Activated CD4-positive, alpha-beta T cell treated with anti-CD3 and anti-CD28 coated beads, Interleukin-2, amount 10 ng/mL, durations not matched to agents 7 days and 5 days (primary cell): Measurements from ENCODE around the gene SORCS3. TPM values are rescaled to one million over a fixed set of nuclear protein-coding genes. Genes with fewer than 3 reads are reported as not detected.

Experiments
- CTCF ChIA-PET: fragments of 350-600 bp; sonication (Branson Sonifier 250); formaldehyde crosslinking; loops from one replicate; lab custom pipeline; 2021; ENCODE audit warnings: antibody characterized with exemption; lab: Charles Lee
- POLR2A ChIA-PET: fragments of 350-600 bp; sonication (Branson Sonifier 250); formaldehyde crosslinking; loops from one replicate; lab custom pipeline; 2021; ENCODE audit warnings: antibody characterized with exemption; lab: Charles Lee
- DNase-seq: peaks from one replicate; pipeline ENCODE4 v3.0.0-alpha.2; 2020
- H3K27ac Mint-ChIP-seq: one replicate; pipeline ENCODE4 v1.8.0; 2021; ENCODE audit warnings: mild to moderate bottlenecking, moderate library complexity, mixed read lengths
- H3K27me3 Mint-ChIP-seq: one replicate; pipeline ENCODE4 v1.8.0; 2021; ENCODE audit warnings: mixed read lengths
- H3K36me3 Mint-ChIP-seq: one replicate; pipeline ENCODE4 v1.8.0; 2021; ENCODE audit warnings: low read depth, mixed read lengths
- H3K4me1 Mint-ChIP-seq: one replicate; pipeline ENCODE4 v1.8.0; 2021; ENCODE audit warnings: mixed read lengths
- H3K4me3 Mint-ChIP-seq: one replicate; pipeline ENCODE4 v1.8.0; 2021; ENCODE audit warnings: mild to moderate bottlenecking, moderate library complexity, mixed read lengths
- H3K9me3 Mint-ChIP-seq: one replicate; pipeline ENCODE4 v1.8.0; 2021; ENCODE audit warnings: mixed read lengths
- total RNA-seq, 2 experiments: library from RNA; stranded (reverse); gene quantifications; one replicate each; pipeline ENCODE4 v1.2.3, GENCODE V29; 2021

Gene SORCS3
- total RNA-seq, 2 experiments from 2014 or later: 0.17 TPM; not detected in 1

DNA sequence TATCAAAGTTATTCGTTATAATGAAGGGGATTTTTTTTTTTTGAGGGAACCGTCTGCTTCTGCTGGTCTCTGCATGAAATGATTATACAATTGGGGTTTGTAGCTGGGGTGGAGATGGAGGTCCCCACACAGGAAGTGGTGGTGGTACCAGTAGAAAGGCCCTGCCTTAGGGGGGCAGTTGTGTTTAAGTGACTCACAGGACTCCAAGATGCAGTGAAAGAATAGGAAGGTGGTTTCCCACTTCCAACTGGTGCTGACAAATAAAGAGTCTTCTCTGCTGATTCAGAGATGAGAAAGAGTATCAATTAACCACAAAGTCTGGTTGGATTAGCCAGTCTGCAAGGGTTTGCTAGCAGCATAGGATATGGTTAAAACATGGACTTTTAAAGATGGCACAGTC lies 376.0 kb downstream of the SORCS3 start:
- Mint-ChIP-seq H3K27me3 (no peaks in the 10 kb centered on the region), H3K27ac (no peak overlapping the region), H3K9me3 (no peaks in the 10 kb centered on the region), H3K4me1 (peaks cover 7% of the 10 kb centered on the region), H3K4me3 (no peak overlapping the region), H3K36me3 (no peaks in the 10 kb centered on the region)
- CTCF ChIA-PET: no interaction called here
- DNase-seq: no peak
- POLR2A ChIA-PET: no interaction called here

DNA sequence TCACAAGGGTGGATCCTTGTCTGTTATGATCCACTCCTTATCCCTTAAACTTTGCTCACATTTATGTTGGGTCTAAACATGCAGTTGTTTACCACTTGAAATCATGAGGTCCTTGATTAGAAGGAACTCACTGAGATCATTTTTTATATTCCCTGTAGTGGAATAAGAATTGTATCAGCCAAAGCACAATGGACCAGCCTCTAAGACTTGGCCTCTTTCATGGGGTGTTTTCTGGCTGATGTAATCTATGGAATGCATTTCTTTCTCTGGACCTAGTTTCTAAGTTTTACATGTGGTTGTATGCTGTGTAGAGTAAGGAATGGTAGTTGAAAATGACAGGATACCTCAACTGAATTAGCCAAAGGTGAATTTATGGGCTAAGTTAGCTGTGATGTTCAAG lies 376.6 kb downstream of the SORCS3 start:
- POLR2A ChIA-PET: no interaction called here
- no peak for DNase-seq
- Mint-ChIP-seq H3K36me3 (no peaks in the 10 kb centered on the region), H3K27ac (no peak overlapping the region), H3K27me3 (no peaks in the 10 kb centered on the region), H3K9me3 (no peaks in the 10 kb centered on the region), H3K4me3 (no peak overlapping the region), H3K4me1 (peaks cover 7% of the 10 kb centered on the region)
- CTCF ChIA-PET: no interaction called here

DNA sequence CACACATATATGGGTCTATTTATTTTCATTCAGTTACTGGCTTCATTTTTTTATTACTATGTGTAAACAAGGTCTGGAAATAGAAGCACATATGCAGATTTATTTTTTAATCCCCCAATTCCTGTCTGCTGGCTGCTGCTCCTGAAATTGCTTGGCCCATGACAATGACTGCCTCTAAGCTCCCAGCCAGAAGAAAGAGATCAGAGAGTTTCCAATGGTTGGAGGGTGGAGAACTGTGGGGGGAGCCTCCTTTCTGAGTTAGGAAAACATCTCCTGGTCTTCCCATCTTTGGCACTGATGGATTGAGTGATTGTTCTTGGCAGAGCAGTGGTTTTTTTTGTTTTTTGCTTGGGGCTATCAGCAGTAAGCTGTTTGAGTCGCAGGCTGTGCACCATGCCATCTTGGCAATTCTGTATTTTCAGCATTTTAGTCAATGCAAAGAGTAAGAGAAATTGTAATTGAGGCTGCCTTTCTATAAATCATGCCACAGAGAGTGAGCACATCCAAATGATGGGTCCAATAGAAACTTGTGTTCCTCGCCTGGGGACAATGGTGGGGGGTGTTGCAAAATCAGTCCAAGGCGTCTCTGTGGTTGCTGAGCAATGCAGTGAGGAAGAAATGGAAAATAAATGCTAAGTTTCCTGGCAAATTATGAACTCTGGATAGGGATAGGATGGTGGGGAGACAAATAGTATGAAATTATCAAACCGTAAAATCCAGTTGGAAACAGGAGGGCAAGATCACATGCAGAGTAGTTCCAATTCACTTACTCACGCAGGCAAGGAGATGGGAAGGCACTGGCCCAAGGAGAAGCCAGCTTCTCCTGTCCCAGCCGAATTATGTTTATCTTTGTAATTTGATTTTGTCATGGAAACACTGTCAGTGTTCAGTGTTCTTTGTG lies 382.4 kb downstream of the SORCS3 start:
- no peak for DNase-seq
- H3K4me1 Mint-ChIP-seq: no peaks in the 10 kb centered on the region
- H3K4me3 Mint-ChIP-seq: no peak overlapping the region
- H3K27me3 Mint-ChIP-seq: no peaks in the 10 kb centered on the region
- H3K36me3 Mint-ChIP-seq: no peaks in the 10 kb centered on the region
- CTCF ChIA-PET: no interaction called here
- no peaks in the 10 kb centered on the region for H3K9me3 Mint-ChIP-seq
- POLR2A ChIA-PET: no interaction called here
- no peak overlapping the region for H3K27ac Mint-ChIP-seq

DNA sequence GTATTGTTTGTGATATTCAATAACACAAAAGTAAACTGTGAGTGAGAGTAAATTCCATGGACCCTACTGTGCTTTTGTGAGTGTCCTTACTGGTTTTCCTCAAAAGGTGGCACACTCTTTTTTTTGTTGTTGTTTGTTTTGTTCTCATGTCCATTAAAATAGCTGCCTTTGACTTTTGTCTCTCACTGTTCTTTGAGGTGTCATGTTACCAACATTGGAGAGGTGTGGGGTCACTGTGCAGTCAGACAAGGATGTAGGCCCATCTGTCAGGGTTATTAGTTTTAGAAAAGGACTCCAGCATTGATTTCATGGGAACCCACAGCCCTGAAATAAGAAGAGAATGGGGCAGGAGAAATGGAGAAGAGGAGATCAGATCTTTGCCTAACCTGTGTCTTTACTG lies 383.1 kb downstream of the SORCS3 start:
- no peak for DNase-seq
- Mint-ChIP-seq H3K4me1 (no peaks in the 10 kb centered on the region), H3K27ac (no peak overlapping the region), H3K36me3 (no peaks in the 10 kb centered on the region), H3K9me3 (no peaks in the 10 kb centered on the region), H3K27me3 (no peaks in the 10 kb centered on the region), H3K4me3 (no peak overlapping the region)
- POLR2A ChIA-PET: no interaction called here
- CTCF ChIA-PET: no interaction called here

DNA sequence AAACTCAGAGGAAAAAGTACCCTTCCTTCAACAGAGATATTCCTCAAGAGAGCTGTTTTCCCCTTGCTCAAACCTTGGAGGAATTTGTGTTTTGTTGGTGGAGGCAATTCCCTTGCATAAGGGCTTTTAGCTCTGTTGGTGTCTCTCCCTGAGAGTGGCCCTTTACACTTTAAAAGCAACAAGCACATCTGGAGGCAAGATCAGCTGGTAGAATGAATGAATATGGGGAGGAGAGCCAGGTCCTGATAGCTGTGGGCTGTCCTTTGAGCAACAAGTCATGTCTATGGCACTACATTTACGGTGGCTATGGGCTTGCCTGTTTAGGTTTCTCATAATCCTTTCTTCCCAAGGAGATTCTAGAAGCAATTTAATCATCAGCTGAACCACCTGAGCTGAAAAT lies 384.0 kb downstream of the SORCS3 start:
- H3K9me3 Mint-ChIP-seq: no peaks in the 10 kb centered on the region
- no peaks in the 10 kb centered on the region for H3K36me3 Mint-ChIP-seq
- no peak overlapping the region for H3K4me3 Mint-ChIP-seq
- H3K27me3 Mint-ChIP-seq: no peaks in the 10 kb centered on the region
- H3K27ac Mint-ChIP-seq: no peak overlapping the region
- ChIA-PET POLR2A (no interaction called here), CTCF (no interaction called here)
- no peak for DNase-seq
- H3K4me1 Mint-ChIP-seq: no peaks in the 10 kb centered on the region

DNA sequence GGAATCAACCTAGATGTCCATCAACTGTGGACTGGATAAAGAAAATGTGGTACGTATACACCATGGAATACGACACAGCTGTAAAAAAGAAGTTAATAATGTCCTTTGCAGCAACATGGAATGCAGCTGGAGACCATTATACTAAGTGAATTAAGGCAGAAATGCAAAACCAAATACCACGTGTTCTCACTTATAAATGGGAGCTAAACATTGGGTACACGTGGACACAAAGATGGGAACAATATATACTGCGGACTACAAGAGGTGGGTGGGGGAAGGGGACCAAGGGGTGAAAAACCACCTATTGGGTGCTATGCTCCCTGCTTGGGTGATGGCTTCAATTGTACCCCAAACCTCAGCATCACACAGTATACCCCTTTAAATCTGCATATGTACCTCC lies 385.5 kb downstream of the SORCS3 start:
- DNase-seq: no peak
- Mint-ChIP-seq H3K9me3 (no peaks in the 10 kb centered on the region), H3K4me1 (no peaks in the 10 kb centered on the region), H3K27me3 (no peaks in the 10 kb centered on the region), H3K27ac (no peak overlapping the region), H3K4me3 (no peak overlapping the region), H3K36me3 (no peaks in the 10 kb centered on the region)
- ChIA-PET POLR2A (no interaction called here), CTCF (no interaction called here)

DNA sequence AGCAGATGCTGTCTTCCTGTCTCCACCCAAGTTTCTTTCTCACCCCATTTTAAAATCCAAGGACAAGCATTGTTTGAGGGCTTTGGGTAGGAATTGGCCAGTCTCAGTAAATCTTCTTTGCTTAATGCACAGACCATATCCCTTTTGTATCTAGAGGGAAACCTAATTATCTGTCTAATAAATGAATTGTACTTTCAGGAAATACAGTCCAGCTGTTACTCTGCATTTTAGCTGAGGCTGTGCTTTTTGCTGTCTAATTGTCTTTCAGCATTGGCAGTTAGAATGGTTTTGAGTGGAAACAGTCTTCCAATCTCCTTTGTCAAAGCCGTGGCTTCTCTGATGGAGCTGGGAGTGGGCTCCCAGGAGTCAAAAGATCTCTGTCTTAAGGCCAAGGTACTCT lies 388.2 kb downstream of the SORCS3 start:
- Mint-ChIP-seq H3K27ac (no peak overlapping the region), H3K36me3 (no peaks in the 10 kb centered on the region), H3K27me3 (no peaks in the 10 kb centered on the region), H3K4me1 (no peaks in the 10 kb centered on the region), H3K4me3 (no peak overlapping the region), H3K9me3 (no peaks in the 10 kb centered on the region)
- POLR2A ChIA-PET: no interaction called here
- CTCF ChIA-PET: no interaction called here
- no peak for DNase-seq

DNA sequence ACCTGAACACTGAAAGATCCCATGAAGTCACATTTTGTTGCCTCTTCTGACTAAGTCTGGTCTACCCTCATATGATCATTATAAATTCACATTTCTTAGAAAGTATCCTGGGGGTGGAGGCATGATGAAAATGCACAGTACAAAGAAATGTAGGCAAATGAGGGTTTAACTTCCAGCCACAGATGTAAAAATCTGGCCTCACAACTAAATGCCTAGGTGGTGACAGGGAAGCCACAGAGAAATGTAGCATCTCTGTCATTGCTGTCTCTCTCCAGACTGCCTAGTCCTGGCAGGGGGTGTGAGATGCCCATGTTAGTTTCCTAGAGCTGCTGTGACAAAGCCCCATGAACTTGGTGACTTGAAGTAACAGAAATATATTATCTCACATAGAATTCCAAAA lies 395.9 kb downstream of the SORCS3 start:
- Mint-ChIP-seq H3K4me3 (no peak overlapping the region), H3K4me1 (no peaks in the 10 kb centered on the region), H3K36me3 (no peaks in the 10 kb centered on the region), H3K9me3 (no peaks in the 10 kb centered on the region), H3K27ac (no peak overlapping the region), H3K27me3 (no peaks in the 10 kb centered on the region)
- POLR2A ChIA-PET: no interaction called here
- DNase-seq: no peak
- CTCF ChIA-PET: interaction anchor here (0.6 kb wide), 1 partner anchor 49 kb away, joined by 3 read pairs; no protein-coding TSS in a partner anchor

DNA sequence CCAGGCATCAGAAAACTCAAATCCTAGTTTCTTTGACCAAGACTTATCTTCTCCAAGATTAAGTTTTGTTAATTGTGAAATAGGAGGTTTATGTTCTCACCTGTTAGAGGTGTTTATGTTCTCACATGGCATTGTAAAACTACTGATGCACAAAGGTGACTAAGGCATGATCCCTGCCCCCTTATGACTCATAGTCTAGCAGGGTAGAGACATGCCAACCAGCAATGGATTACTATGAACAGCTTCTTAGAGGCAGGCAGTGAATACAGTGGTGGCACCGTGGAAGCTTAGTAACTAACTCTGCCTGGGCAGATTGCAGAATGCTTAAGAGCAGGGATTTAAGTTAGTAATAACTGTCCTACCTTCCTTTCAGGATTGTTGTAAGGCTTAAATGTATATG lies 400.9 kb downstream of the SORCS3 start:
- CTCF ChIA-PET: no interaction called here
- H3K4me3 Mint-ChIP-seq: no peak overlapping the region
- H3K27ac Mint-ChIP-seq: no peak overlapping the region
- no peaks in the 10 kb centered on the region for H3K27me3 Mint-ChIP-seq
- H3K9me3 Mint-ChIP-seq: no peaks in the 10 kb centered on the region
- DNase-seq: no peak
- H3K4me1 Mint-ChIP-seq: no peaks in the 10 kb centered on the region
- H3K36me3 Mint-ChIP-seq: no peaks in the 10 kb centered on the region
- POLR2A ChIA-PET: no interaction called here

DNA sequence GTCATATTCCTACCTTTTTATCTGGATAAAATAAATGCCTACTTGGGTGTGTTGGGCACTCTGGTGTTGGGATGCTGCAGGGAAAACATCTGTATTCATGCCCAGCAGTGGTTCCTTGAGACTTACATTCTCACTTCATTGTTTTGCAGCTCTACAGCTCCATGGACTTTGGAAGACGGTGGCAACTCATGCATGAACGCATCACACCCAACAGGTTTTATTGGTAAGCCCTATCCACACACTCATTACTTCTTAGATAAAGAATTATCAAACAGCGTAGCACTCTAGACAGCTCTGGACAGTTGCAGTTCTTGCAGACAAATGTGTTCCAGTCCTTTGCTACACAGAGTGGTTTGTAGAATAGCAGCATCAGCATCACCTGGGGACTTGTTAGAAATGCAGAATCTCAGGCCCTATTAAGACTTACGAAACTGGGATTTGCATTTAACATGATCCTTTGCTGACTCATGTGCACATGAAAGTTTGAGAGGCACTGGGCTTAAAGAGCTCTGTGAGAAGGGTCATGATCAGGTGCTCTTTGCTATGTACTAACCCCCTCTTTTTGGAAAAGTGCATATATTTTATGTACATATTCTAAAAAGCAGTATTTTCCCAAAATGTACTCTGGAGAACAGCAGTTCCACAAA lies 401.9 kb downstream of the SORCS3 start:
- H3K9me3 Mint-ChIP-seq: peaks cover 2% of the 10 kb centered on the region
- no peaks in the 10 kb centered on the region for H3K4me1 Mint-ChIP-seq
- DNase-seq: no peak
- ChIA-PET POLR2A (no interaction called here), CTCF (no interaction called here)
- H3K36me3 Mint-ChIP-seq: no peaks in the 10 kb centered on the region
- H3K27me3 Mint-ChIP-seq: no peaks in the 10 kb centered on the region
- H3K27ac Mint-ChIP-seq: no peak overlapping the region
- H3K4me3 Mint-ChIP-seq: no peak overlapping the region

DNA sequence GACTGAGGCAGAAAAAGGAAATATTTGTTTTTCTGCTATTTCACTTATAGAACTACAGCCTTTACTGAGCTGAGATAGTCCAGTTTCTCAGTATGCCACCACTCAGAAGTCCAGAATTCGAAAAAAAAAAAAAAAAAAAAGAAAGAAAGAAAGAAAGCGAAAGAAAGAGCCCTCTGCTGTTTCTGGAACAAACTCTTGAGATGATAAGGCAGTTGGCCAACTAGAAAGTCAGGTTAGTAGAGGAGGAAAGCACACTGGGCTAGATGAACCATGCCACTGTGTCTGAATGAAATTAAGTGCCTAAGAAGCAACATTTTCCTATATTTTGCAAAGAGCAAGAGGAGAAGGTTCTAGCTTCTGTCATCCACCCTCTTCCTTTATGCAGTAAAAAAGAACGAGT lies 403.8 kb downstream of the SORCS3 start:
- CTCF ChIA-PET: interaction anchor here (0.6 kb wide), 1 partner anchor 762 kb away, joined by 4 read pairs; no protein-coding TSS in a partner anchor
- Mint-ChIP-seq H3K4me1 (no peaks in the 10 kb centered on the region), H3K36me3 (no peaks in the 10 kb centered on the region), H3K27ac (no peak overlapping the region), H3K27me3 (no peaks in the 10 kb centered on the region), H3K4me3 (no peak overlapping the region), H3K9me3 (peaks cover 2% of the 10 kb centered on the region)
- DNase-seq: no peak
- POLR2A ChIA-PET: no interaction called here

DNA sequence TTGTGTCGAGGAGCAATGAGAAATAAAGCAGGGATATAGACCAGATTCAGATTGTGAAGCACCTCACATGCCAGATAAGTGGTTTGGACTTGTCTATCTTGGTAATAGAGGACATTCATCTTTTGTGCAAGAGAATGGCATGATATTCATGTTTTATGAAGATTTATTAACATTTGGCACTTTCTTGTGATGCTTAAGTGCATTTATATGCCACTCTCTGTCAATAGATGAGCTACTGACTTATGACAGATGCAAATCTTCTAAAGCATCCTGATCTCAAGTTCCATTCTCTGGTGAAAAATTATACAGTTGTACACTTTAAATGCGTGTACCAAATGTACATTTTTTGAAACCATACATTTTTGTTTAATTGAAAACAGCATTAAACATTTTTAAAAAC lies 415.3 kb downstream of the SORCS3 start:
- no peaks in the 10 kb centered on the region for H3K36me3 Mint-ChIP-seq
- peaks cover 5% of the 10 kb centered on the region for H3K9me3 Mint-ChIP-seq
- no peak for DNase-seq
- ChIA-PET CTCF (no interaction called here), POLR2A (no interaction called here)
- H3K27me3 Mint-ChIP-seq: no peaks in the 10 kb centered on the region
- H3K27ac Mint-ChIP-seq: no peak overlapping the region
- H3K4me3 Mint-ChIP-seq: no peak overlapping the region
- no peaks in the 10 kb centered on the region for H3K4me1 Mint-ChIP-seq

DNA sequence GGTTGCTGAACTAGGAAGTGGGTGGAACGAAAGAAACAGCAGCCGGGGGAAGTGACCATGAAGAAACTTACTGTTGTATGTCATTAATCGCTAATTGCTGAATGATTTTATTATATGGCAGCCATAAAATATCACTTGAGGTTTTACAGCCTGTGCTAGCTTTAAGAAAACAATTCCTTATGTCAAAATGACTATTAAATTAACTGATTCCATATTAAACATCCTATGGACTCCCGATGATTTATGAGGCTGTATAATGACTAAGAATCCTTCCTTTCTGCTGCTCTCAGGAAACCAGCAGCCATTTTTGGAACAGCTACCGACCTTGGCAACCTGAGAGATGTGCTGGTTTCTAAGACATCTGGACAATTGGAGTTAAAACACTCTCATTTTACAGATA lies 421.9 kb downstream of the SORCS3 start:
- Mint-ChIP-seq H3K4me1 (no peaks in the 10 kb centered on the region), H3K36me3 (no peaks in the 10 kb centered on the region), H3K9me3 (no peaks in the 10 kb centered on the region), H3K27ac (no peak overlapping the region), H3K27me3 (no peaks in the 10 kb centered on the region), H3K4me3 (no peak overlapping the region)
- POLR2A ChIA-PET: no interaction called here
- no peak for DNase-seq
- CTCF ChIA-PET: no interaction called here
